ENCODE measurements around the gene ADAMTS9. TPM values are rescaled to one million over a fixed set of nuclear protein-coding genes. Genes with fewer than 3 reads are reported as not detected.

ADAMTS9 gene
- total and polyA plus RNA-seq, 2 of the 13 experiments (the other 11 are each of a cell fraction or from before 2014, with no cell fraction given) = 0.02 to 0.09 TPM

DNA sequence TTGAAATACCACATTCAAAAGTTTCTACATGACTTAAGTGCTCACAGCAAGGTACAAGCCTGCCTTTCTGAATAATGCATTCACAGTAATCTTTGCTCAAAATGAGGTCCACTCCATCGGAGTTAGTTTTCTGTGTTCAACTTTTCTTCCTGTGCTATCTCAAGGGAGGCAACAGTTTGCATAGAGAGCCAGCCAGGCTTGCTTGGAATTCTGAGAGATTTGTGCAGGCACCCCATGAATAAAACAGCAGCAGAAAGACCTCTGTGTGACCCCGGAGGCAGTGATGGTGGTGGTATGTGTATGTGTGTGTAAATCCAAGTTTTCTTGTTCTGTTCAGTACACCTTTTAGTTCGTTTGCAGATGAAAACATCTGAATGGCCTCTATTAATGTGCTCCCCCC, 124.0 kb downstream of the ADAMTS9 start:
- DNase-seq (ENCODE audit: low spot score) = no peak
- H3K4me1 ChIP-seq (ENCODE audit: insufficient read depth, low read length) = no peaks in the 10 kb centered on the region
- H4K20me1 ChIP-seq (ENCODE audit: insufficient read depth, low read length) = no peaks in the 10 kb centered on the region
- H3K27me3 ChIP-seq (ENCODE audit: control insufficient read depth in 1 of 2, insufficient read depth in 2 of 2, low read length in 2 of 2) = no peaks in the 10 kb centered on the region
- no peak overlapping the region for H3K27ac ChIP-seq (ENCODE audit: extremely low read length, insufficient read depth, low read length)
- no peak overlapping the region for H3K4me2 ChIP-seq (ENCODE audit: low read depth, low read length)
- ChIA-PET POLR2A (no interaction called here), CTCF (ENCODE audit: low intra/inter-chr PET ratio, low total read pairs) (no interaction called here)
- intact Hi-C loops (cut with micrococcal nuclease; ENCODE audit: unreplicated experiment) (no loop called here), in situ Hi-C loops (cut with HindIII; ENCODE audit: extremely low pct_ligation_motif_present, low pct_unique_long_range_greater_than_20kb) (no loop called here)
- ATAC-seq = no peak
- H3K79me2 ChIP-seq (ENCODE audit: insufficient read depth, low read length) = no peaks in the 10 kb centered on the region
- FAIRE-seq = no peak
- H2AFZ ChIP-seq (ENCODE audit: low read length) = no peak overlapping the region
- BruUV-seq (replicated peaks) = no TSS peak
- no peak overlapping the region for H3K9ac ChIP-seq (ENCODE audit: insufficient read depth, low read depth, low read length)
- H3K4me3 ChIP-seq (replicated peaks in 1 of 3; ENCODE audit: insufficient read depth in 1 of 3, low read depth in 2 of 3, low read length in 3 of 3) = no peak overlapping the region
- H3K36me3 ChIP-seq (replicated peaks in 1 of 2; ENCODE audit: control insufficient read depth in 1 of 2, insufficient read depth in 2 of 2, low read length in 2 of 2) = no peaks in the 10 kb centered on the region
- no peak for TF ChIP-seq ZNF260 (CRISPR knock-in tag; IDR thresholded peaks at IDR 0.05; ENCODE audit: borderline replicate concordance, low read depth)
- no peak for TF ChIP-seq ZFP41 (CRISPR knock-in tag; IDR thresholded peaks at IDR 0.05; ENCODE audit: borderline replicate concordance)
- TF ChIP-seq JARID2 (CRISPR knock-in tag; IDR thresholded peaks at IDR 0.05; ENCODE audit: insufficient replicate concordance) = no peak
- TF ChIP-seq ZNF232 (CRISPR knock-in tag; IDR thresholded peaks at IDR 0.05; ENCODE audit: borderline replicate concordance) = no peak
- no peak for TF ChIP-seq EHMT2 (IDR thresholded peaks at IDR 0.05; ENCODE audit: borderline replicate concordance, low read depth, low read length)
- TF ChIP-seq BRD4 (CRISPR knock-in tag; IDR thresholded peaks at IDR 0.05) = no peak
- no peaks in the 10 kb centered on the region for H3K9me3 ChIP-seq (ENCODE audit: low read length)
- WGBS (ENCODE audit: low lambda C conversion rate) = 20% methylated on average over 3 of the region's 3 CpGs

DNA sequence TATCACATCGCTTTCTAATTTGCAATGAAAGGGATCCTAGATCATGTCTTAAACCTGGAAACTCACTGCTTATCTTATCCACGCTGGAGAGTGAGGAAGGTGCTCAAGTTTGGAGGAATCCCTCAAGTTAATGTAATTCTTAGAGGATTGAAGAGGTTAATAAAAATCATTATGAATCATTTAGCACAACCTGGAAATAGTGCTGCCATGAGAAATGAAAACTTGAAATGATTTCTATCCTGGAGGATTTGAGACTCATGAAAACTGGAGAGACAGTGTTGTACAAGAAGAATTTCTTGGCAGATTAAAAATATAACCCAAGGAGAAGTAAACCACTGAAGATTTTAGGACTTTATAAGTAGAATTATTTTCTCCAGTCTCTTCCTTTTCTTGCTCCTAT, 125.9 kb downstream of the ADAMTS9 start:
- Histone ChIP-seq H3K27me3 (ENCODE audit: control insufficient read depth in 1 of 2, insufficient read depth in 2 of 2, low read length in 2 of 2) (no peaks in the 10 kb centered on the region), H3K27ac (ENCODE audit: extremely low read length, insufficient read depth, low read length) (no peak overlapping the region), H3K36me3 (replicated peaks in 1 of 2; ENCODE audit: control insufficient read depth in 1 of 2, insufficient read depth in 2 of 2, low read length in 2 of 2) (no peaks in the 10 kb centered on the region), H3K9me3 (ENCODE audit: low read length) (no peaks in the 10 kb centered on the region), H3K79me2 (ENCODE audit: insufficient read depth, low read length) (no peaks in the 10 kb centered on the region), H3K4me3 (replicated peaks in 1 of 3; ENCODE audit: insufficient read depth in 1 of 3, low read depth in 2 of 3, low read length in 3 of 3) (no peak overlapping the region), H3K4me1 (ENCODE audit: insufficient read depth, low read length) (no peaks in the 10 kb centered on the region), H3K4me2 (ENCODE audit: low read depth, low read length) (no peak overlapping the region), H3K9ac (ENCODE audit: insufficient read depth, low read depth, low read length) (no peak overlapping the region), H4K20me1 (ENCODE audit: insufficient read depth, low read length) (no peaks in the 10 kb centered on the region), H2AFZ (ENCODE audit: low read length) (no peak overlapping the region)
- 57% methylated on average over 2 of the region's 2 CpGs for WGBS (ENCODE audit: low lambda C conversion rate)
- FAIRE-seq (no peak), DNase-seq (ENCODE audit: low spot score) (no peak), ATAC-seq (no peak)
- in situ Hi-C loops (cut with HindIII; ENCODE audit: extremely low pct_ligation_motif_present, low pct_unique_long_range_greater_than_20kb) (no loop called here), intact Hi-C loops (cut with micrococcal nuclease; ENCODE audit: unreplicated experiment) (no loop called here)
- POLR2A ChIA-PET = no interaction called here
- BruUV-seq (replicated peaks) = no TSS peak
- CTCF ChIA-PET (ENCODE audit: low intra/inter-chr PET ratio, low total read pairs) = no interaction called here
- TF ChIP-seq, protein P1, sequence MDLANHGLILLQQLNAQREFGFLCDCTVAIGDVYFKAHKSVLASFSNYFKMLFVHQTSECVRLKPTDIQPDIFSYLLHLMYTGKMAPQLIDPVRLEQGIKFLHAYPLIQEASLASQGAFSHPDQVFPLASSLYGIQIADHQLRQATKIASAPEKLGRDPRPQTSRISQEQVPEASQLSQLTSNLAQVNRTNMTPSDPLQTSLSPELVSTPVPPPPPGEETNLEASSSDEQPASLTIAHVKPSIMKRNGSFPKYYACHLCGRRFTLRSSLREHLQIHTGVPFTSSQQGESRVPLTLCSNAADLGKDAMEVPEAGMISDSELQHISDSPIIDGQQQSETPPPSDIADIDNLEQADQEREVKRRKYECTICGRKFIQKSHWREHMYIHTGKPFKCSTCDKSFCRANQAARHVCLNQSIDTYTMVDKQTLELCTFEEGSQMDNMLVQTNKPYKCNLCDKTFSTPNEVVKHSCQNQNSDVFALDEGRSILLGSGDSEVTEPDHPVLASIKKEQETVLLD (CRISPR knock-in tag; IDR thresholded peaks at IDR 0.05; ENCODE audit: low read depth) = no peak
- no peak for TF ChIP-seq ZNF24 (IDR thresholded peaks at IDR 0.05)
- TF ChIP-seq, protein P2, sequence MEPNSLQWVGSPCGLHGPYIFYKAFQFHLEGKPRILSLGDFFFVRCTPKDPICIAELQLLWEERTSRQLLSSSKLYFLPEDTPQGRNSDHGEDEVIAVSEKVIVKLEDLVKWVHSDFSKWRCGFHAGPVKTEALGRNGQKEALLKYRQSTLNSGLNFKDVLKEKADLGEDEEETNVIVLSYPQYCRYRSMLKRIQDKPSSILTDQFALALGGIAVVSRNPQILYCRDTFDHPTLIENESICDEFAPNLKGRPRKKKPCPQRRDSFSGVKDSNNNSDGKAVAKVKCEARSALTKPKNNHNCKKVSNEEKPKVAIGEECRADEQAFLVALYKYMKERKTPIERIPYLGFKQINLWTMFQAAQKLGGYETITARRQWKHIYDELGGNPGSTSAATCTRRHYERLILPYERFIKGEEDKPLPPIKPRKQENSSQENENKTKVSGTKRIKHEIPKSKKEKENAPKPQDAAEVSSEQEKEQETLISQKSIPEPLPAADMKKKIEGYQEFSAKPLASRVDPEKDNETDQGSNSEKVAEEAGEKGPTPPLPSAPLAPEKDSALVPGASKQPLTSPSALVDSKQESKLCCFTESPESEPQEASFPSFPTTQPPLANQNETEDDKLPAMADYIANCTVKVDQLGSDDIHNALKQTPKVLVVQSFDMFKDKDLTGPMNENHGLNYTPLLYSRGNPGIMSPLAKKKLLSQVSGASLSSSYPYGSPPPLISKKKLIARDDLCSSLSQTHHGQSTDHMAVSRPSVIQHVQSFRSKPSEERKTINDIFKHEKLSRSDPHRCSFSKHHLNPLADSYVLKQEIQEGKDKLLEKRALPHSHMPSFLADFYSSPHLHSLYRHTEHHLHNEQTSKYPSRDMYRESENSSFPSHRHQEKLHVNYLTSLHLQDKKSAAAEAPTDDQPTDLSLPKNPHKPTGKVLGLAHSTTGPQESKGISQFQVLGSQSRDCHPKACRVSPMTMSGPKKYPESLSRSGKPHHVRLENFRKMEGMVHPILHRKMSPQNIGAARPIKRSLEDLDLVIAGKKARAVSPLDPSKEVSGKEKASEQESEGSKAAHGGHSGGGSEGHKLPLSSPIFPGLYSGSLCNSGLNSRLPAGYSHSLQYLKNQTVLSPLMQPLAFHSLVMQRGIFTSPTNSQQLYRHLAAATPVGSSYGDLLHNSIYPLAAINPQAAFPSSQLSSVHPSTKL (CRISPR knock-in tag; IDR thresholded peaks at IDR 0.05) = no peak
- TF ChIP-seq ZNF44 (CRISPR knock-in tag; IDR thresholded peaks at IDR 0.05) = no peak
- no peak for TF ChIP-seq ZNF615 (CRISPR knock-in tag; IDR thresholded peaks at IDR 0.05; ENCODE audit: borderline replicate concordance)
- no peak for TF ChIP-seq ARNTL (CRISPR knock-in tag; IDR thresholded peaks at IDR 0.05)
